ENCODE measurements around the gene GNB3. TPM values are rescaled to one million over a fixed set of nuclear protein-coding genes. Genes with fewer than 3 reads are reported as not detected.

Gene GNB3
- total RNA-seq, 1 experiment from 2014 or later = 5.1 TPM

- no peak for DNase-seq (ENCODE audit: low spot score)
These were observed 3.9 kb upstream of the GNB3 start for GRCh38 chr12:6836851-6837250.

DNA sequence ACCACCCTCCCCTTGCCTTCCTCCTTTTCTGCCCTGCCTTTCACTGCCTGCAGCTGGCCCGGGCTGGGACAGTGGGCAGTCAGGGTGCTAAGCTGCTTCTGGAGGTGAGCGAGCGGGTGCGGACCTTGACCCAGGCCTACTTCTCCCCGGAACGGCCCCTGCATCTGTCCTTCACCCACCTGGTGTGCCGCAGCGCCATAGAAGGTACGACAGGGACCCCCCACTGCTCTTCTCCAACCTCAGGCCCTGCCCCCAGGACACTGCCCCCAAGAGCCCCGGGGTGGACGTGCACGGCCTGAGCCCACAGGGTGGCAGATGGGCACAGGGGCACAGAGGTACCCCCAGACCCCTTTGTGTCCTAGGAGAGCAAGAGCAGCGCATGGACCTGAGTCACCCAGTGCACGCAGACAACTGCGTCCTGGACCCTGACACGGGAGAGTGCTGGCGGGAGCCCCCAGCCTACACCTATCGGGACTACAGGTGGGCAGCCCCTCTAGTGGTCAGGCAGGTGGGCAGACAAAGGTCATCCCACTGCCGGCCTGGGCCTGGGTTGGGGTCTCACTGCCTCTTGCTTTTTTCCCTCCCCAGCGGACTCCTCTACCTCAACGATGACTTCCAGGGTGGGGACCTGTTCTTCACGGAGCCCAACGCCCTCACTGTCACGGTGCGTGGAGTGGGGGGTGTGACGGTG is 3.2 kb upstream of the GNB3 start:
- no peak for DNase-seq (ENCODE audit: low spot score)

- DNase-seq (ENCODE audit: low spot score) = no peak
These were observed 1.9 kb upstream of the GNB3 start for GRCh38 chr12:6838854-6839253.

DNA sequence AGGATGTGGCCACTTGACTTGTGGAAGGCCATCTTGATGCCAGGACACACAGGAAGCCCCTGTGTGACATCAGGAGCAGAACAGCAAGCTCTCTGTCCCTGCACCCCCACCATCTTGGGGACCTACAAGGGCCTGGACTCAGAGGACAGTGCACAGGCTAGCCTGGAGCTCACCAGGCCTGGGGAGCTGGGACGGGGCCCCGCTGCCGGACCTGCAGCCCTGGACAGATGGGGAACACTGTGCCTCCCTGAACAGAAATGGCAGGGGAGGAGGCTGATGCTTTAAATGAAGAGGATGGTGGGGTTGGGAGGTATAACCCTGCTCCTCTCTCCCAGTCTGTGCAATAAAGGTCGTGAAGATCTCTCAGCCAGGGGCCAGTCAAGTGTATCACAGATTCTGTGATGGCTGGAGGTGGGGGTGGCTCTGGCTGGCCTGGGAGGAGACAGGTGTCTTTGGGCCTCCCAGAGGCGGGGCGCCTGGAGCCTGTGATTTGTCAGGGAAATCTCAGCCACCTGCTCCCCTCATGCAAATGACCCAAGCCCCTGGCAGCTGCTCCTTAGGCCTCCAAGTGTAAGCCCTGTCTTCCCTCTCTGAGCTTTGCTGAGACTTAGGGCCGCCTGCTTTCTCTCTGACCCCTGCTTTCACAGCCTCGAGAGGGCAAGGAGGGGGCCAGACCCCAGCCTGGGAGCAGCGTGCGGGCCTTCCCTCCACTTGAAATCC is 1.1 kb upstream of the GNB3 start:
- DNase-seq (ENCODE audit: low spot score) = no peak

DNA sequence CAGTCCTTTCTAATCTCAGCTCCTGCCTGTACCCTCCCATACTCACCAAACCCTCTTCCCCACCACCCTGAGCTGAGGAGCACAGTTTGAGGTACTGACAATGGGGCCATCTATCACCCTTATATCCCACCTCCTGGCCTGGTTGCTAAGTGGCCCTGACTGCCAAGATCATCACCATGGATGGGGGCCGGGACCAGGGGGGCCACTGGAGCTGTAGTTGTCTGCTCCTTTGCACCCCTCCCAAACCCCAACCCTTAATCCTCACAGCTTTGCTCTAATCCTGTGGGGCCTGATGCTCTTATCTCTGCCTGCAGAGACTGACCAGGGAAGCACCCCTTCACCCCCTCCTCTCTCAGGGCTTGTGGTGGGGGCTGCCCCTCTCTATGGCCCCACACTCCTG is 395 bp upstream of the GNB3 start:
- no peak for DNase-seq (ENCODE audit: low spot score)

DNA sequence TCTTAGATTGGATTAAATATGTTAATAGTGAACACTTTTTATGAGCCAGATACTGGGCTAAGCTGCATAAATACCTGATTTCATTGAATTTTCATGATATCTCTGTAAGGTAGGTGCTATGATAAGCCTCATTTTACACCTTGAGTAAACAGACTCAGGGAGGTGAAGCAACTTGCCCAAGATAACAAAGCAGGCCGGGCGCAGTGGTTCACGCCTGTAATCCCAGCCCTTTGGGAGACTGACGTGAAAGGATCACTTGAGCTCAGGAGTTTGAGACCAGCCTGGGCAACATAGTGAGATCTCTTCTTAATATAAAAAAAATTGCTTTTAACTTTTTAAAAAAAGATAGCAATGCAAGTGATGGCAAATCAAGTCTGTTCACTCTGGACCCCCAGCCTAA is 1.4 kb downstream of the GNB3 start:
- DNase-seq (ENCODE audit: low spot score) = no peak

DNA sequence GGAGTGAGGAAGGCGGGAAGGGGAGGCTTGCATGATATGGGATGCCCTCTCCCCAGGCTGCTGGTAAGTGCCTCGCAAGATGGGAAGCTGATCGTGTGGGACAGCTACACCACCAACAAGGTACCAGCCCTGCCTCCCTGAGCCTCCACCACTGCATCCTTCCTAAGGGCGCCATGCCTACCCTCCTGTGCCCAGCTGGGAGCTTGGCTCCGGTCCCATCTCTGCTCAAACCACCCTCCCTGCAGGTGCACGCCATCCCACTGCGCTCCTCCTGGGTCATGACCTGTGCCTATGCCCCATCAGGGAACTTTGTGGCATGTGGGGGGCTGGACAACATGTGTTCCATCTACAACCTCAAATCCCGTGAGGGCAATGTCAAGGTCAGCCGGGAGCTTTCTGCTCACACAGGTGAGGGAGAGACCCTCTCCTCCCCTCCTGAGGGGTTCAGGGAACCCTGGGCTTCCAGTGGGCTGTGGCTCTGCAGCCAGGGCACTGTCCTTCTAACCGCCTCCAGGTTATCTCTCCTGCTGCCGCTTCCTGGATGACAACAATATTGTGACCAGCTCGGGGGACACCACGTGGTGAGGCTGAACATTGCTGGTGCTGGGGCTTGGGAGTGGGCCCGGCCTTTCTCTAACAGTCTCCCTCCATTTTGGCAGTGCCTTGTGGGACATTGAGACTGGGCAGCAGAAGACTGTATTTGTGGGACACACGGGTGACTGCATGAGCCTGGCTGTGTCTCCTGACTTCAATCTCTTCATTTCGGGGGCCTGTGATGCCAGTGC is 2.6 kb downstream of the GNB3 start:
- no peak for DNase-seq (ENCODE audit: low spot score)

DNA sequence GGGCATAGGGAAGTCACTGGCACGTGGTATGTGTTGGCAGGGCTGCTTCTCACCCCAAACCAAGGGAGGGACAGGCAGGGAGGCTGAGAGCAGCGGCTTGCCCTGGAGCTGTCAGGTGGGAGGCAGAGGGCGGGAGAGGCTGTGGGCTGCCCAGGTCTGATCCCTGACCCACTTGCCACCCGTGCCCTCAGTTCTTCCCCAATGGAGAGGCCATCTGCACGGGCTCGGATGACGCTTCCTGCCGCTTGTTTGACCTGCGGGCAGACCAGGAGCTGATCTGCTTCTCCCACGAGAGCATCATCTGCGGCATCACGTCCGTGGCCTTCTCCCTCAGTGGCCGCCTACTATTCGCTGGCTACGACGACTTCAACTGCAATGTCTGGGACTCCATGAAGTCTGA is 4.7 kb downstream of the GNB3 start:
- DNase-seq (ENCODE audit: low spot score) = no peak

DNA sequence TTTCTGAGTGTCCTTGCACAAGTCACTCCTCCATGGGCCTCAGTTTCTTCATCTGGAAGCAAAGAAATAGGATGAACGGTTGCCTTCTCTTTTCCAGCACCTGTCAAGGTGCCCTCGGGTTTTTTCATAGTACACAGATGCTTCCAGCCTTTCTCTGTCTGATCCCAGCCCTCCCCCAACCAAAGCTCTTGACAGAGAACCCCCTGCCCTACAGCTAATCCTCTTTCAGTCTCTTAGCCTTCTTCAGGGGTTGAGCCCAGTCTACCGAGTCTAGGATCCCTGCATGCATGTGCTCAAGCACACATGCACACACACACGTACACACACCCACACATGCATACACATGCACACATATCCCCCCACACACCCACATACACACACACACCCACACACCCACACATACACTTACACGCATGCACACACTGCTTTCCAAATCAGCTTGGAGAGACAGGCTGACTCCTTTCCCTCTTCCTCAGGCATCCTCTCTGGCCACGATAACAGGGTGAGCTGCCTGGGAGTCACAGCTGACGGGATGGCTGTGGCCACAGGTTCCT is 5.7 kb downstream of the GNB3 start:
- no peak for DNase-seq (ENCODE audit: low spot score)

- no peak for DNase-seq (ENCODE audit: low spot score)
These were observed 7.0 kb downstream of the GNB3 start for GRCh38 chr12:6847676-6848075.

GRCh38 chr12:6849427-6849826 is 8.7 kb downstream of the GNB3 start:
- no peak for DNase-seq (ENCODE audit: low spot score)

DNA sequence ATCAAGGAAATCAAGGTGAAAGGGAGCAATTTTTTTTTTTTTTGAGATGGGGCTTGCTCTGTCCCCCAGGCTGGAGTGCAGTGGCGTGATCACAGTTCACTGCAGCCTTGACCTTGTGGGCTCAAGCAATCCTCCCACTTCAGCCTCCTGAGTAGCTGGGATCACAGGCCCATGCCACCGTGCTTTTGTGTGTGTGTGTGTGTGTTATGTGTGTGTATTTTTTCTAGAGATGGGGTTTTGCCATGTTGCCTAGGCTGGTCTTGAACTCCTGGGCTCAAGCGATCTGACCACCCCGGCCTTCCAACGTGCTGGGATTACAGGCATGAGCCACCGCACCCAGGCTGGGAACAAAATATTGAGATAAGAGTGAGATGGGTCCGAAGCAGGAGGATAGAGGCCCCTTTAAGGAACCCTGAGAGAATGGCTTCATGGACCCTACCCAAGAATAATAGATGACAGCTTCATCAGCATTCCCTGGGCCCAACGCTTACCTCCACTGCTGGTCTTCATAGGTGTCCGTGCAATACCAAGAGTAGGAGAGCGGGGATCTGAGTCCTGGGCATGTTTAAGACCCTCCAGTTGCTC is 9.3 kb downstream of the GNB3 start:
- DNase-seq (ENCODE audit: low spot score) = no peak

- DNase-seq (ENCODE audit: low spot score) = no peak
These were observed 10.0 kb downstream of the GNB3 start for GRCh38 chr12:6850796-6851152.

GRCh38 chr12:6851153-6851920 is 10.6 kb downstream of the GNB3 start, which contains the start of gene CDCA3:
TSS of gene CDCA3 (minus strand) at chr12:6851286. CDS start at chr12:6850952, 334 bp downstream.
- peak; percentile 94 for DNase-seq (ENCODE audit: low spot score)

- DNase-seq (ENCODE audit: low spot score) = peak; percentile 96
These were observed 11.4 kb downstream of the GNB3 start, which contains the start of gene USP5 for GRCh38 chr12:6851921-6852650. TSS of gene USP5 (plus strand) at chr12:6852150. CDS start at chr12:6852180, 30 bp downstream.

DNA sequence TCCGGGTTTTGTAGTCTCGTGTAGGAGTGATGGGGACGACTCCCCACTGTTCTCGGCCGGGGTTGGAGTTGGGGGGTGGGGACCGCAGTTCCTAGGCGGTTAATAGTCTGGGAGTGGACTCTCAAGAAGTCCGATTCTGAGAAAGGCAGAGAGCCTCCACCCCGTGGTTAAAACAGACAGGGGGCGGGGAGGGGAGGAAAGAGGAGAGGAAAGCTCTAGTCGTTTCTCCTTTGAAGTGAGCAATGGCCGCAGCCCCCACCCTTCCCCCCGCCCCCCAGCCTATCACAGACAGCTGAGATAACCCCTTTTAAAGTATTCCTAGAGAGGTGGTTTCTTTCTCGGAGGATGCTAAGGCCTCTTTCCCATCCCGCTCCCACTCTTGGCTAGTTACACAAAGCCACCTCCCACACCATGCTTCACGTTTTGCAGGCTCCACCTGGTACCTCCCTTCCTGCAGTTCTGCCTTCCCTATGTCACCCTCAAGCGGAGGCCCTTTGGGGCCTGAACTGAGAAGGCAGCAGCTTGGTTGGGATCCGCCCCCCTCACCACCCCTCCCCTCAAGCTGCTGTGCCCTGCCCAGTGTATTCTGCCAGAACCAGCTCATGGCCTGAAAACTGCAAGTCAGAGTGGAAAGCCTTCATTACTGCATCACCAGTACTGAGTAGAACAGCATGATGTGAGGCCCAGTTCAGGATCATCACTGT is 12.1 kb downstream of the GNB3 start:
- DNase-seq (ENCODE audit: low spot score) = peak; percentile 62

- DNase-seq (ENCODE audit: low spot score) = no peak
These were observed 12.9 kb downstream of the GNB3 start for GRCh38 chr12:6853626-6854025.

- no peak for DNase-seq (ENCODE audit: low spot score)
These were observed 13.3 kb downstream of the GNB3 start for GRCh38 chr12:6854036-6854435.

DNA sequence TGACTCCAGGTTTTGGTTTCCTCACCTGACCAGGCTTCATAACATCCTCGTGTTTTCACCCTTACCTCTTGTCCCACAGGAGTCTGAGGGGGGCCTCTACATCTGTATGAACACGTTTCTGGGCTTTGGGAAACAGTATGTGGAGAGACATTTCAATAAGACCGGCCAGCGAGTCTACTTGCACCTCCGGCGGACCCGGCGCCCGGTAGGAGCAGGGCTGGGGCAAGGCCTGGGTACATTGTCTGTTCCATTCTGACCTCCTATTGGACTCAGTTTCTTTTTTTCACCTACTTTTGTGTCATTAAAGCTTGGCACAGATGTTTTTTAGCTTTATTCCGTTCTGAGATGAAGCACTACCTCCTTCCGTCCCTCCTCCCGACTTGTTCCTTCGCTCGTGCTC is 14.6 kb downstream of the GNB3 start:
- DNase-seq (ENCODE audit: low spot score) = no peak

DNA sequence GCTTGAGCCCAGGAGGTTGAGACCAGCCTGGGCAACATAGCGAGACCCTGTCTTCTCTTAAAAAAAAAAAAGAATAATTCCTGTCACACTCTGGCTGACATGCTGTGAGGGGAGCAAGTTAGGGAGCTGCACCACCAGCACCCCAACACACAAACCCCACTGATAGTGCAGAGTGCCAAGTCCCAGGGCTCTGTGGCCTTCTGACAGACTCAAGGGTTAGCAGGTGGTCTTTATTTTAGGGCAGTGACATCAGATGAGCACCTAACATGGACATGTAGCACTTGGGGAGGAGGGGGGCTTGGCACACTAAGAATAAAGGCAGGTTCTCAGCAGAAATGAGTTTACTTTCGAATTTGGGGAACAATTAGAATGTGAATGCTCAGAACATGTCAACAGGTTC is 18.1 kb downstream of the GNB3 start:
- no peak for DNase-seq (ENCODE audit: low spot score)

Measured in A172 (cell line).